Measurements from ENCODE around the gene KRTAP21-1.
"Not testable (repeated sequence)": the region's sequence is repeated elsewhere in the genome, so short reads cannot be mapped to it uniquely, and the experiment has no call there.

KRTAP21-1 gene

DNA sequence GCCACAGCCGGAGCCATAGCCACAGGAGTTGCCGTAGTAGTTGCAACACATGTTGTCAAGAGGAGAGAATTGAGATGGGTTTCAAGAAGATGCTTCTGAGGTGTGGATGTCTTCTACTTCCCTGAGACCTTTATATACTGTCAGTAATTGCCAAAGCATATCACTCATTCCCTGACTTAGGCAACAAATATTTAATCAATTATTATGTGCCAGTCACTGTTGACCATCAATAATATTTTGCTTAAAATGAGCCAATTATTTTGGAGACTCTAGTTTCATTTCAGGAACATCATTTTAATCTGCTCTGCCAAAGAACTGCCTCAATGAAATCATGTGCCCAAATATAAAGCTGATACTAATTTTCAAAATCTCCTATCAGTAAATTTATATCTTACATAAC, at the start of gene KRTAP21-1:
Gene KRTAP21-1 (minus strand): TSS at position 101 of the 400 bp plus-strand sequence. CDS start 50 bp downstream, at position 51.
- not testable (repeated sequence) for DNase-seq (ENCODE audit: low read depth)

DNA sequence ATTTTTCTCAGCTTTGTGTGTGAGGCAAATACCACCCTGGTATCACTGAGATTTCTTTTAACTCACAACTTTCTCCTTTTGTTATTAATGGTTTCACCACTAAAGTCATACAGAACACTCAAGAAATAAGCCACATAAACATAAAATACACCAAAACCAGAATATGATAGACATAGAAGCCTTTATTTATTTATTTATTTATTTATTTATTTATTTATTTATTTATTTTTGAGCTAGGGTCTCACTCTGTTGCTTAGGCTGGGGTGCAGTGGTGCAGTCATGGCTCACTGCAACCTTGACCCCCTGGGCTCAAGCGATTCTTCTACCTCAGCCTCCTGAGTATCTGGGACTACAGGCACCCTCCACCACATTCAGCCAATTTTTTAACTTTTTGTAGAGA, 45.4 kb upstream of the KRTAP21-1 start:
- no peak for DNase-seq (ENCODE audit: low read depth)

DNA sequence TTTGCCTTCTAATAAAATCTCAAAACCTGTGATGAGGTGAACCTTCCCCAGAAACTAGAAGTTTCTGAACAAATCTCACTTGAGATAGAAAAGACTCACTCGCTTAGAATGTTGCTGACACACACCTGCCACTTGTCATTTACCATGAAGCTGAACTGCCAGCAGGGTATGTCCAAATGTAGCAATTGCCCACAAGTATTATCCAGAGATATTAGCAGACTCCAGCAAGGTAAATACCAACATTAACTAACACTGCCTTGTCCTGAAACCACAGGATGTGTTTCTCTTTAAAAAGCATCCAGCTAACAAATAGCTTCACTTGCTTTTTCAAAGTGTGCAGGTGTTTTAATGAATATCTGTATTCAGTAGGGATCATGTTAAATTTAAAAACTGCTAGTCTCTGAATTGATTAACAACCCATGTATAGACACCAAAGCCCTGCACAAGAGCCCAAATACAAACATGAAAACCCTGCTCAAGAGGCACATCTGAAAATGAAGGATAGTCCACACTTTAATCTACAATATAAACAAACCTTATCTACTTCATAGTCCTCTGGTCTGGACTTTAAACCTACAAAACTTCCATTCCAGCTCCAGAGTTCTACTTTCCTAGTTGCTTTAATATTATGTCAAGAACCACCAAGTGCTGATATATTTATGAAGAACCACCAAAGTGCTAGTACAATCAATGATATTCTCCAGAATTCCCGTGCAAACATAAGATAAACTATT, 38.5 kb upstream of the KRTAP21-1 start:
- DNase-seq (ENCODE audit: low read depth): no peak

DNA sequence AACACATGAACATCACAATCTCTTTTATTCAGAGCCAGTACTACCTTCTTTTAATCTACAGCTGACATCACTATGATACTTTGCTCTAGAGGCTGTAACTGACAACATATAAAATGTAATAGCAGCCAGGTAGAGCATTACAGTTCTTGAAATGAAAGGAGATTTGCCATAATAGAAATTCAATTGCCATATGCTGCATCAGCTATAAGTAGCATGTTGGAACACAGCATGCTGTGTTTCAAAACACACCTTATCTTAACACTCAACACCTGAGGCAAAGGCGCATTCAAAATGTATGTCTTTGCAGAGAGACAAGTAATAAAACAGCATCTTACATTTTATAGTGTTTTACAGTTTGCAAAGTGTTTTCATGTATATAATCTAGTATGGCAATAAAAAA, 24.0 kb upstream of the KRTAP21-1 start:
- DNase-seq (ENCODE audit: low read depth): no peak

DNA sequence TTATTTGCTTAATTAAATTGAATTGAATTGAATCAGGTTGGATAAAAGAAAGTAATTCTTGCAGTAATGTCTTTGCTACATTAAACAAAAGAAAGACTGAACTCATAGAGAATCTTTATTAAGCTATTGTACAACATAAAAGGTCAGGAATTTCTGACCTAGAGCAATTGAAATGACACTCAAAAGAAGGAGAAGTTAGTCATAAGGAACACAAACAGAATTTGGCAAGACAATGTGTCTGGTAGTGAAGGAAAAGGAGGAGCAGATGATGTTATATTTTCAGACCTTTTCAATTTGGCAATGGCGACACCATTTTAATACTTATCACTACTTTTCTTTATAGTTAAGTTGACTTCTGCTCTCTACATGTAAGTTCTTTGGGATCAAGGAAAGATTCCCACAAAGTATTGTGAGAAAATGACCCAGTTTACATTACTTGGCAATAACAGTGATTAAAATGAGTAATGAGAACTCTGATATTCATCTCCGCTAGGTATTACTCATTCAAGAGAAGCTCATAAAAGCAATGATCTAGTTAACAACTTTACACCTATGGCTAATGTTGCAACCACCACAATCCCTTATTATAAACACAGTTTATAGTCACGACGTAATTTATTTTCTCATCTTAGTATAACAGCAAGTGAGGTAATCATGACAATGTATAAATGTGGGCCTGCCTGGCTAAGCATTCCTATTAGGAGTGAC, 14.7 kb upstream of the KRTAP21-1 start:
- DNase-seq (ENCODE audit: low read depth): no peak

DNA sequence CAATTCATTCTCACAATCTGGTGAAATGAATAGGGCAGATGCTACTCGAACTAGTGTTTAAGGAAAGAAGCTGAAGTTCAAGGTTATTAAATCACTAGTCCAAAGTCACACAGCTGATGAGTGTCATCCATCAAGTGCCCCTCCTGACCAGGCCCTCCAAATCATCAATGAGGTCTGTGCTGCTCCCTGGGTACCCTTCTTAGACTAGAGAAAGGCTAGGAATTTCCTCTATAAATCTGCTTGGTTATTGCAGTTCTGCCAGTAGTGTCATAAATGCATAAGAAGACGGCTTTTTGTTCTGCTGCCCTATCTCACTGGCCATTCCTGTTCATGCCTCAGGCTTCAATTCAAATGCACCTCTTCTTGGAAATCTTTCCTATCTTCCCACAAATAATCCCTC, 5.5 kb upstream of the KRTAP21-1 start:
- DNase-seq (ENCODE audit: low read depth): no peak

DNA sequence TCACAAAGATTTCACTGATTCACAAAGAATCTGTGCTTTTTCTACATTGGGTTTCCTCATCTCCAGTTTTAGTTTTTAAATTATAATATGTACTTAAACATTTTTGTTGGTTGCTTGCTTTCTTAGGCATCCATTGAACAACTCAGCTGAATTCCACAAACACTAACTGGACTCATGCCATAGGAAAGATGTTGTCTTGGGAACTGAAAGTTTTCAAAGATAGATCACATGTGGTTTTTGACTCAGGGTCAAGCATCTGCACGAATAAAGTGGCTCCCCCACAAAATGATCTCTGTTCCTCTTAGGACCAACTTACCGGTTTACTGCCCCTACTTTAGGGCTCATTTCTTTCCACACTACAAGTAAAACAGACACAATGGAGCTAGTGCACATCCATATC, 3.1 kb upstream of the KRTAP21-1 start:
- DNase-seq (ENCODE audit: low read depth): no peak

DNA sequence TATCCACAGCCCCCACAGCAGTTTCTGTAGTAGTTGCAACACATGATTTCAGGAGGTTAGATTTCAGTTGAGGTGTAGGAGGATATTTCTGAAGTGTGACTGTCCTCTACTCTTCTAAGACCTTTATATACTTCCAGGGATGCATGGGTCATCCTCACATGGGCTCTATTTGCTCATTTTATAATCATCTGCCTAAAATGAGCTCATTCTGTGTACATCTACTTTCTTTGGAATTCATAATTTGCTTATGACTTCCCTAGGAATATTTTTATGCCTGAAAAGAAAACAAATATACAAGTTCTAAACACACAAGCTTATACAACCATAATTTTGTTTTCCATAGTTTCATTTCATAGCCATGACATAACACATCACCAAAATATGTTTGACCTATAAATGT, 8.1 kb downstream of the KRTAP21-1 start, which contains the start of gene KRTAP21-2:
Gene KRTAP21-2 (minus strand): TSS at position 101 of the 400 bp plus-strand sequence. CDS start 57 bp downstream, at position 44.
- DNase-seq (ENCODE audit: low read depth): no peak

DNA sequence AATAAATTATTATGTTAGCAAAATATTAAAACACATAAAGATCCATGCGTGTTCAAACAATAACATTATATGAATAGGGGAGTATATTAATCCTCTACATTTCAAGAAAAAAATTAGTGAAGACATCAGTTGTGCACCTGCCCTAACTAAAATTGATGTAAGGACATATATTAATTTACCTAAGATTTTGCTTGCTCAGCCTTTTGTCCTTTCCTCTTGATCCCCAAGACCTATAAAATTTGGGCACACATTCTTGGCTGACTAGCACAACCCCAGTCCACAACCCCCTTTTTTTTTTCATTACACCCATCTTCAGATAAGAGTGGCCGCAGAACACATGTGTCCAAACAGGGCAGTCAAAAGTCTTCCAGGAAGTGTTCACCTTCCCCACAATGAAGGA, 14.8 kb downstream of the KRTAP21-1 start:
- DNase-seq (ENCODE audit: low read depth): no peak

DNA sequence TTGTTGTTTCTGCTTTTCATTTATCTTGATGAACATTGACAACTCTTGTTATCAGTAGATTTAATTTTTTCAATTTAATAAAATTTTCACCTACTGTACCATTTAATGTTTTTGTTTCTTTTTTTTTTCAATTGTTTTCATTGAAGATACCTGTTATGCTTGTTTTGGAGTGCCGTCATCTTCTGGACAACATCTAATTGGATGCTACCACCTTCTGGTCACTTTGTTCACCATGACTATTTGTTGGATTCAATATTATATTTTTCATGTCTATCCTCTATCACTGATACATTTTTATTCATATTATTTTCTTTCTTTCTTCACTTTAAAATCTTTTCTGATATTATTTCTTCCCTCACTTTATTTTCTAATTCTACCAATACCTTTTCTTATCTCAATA, 22.2 kb downstream of the KRTAP21-1 start:
- DNase-seq (ENCODE audit: low read depth): no peak

DNA sequence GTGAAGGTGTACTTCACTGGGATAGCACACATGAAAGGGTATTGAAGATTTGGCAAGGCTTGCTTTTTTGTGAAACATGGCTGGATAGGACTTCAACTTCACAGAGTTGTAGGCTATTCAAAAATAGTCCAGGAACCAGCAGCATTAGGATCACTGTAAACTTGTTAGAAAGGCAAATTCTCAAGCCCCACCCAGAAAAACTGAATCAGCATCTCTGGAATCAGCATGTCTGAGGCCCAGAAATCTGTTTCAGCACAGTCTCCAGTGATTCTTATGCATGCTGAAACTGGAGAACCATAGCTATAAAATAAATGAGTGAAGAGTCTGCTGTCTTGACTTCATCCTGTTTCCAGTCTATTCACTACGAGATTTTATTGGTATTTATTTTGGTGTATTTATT, 28.5 kb downstream of the KRTAP21-1 start:
- no peak for DNase-seq (ENCODE audit: low read depth)

DNA sequence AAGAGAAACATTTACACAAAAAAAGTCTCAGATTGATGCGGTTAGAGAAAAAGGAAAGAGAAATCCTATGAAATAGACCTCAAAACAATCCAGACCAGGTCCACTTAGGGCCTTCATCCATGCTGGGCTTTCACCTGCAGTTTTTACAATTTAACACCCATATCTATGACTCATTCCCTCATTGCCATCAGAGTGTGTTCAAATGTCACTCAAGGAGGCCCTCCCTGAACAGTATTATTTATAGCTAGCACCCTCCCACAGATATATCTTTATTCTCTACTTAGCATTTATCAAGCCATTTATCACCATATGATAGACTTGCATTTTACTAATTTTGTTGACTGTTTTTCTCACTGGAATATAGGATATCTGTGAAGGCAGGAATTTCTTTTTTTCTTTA, 35.8 kb downstream of the KRTAP21-1 start:
- no peak for DNase-seq (ENCODE audit: low read depth)

DNA sequence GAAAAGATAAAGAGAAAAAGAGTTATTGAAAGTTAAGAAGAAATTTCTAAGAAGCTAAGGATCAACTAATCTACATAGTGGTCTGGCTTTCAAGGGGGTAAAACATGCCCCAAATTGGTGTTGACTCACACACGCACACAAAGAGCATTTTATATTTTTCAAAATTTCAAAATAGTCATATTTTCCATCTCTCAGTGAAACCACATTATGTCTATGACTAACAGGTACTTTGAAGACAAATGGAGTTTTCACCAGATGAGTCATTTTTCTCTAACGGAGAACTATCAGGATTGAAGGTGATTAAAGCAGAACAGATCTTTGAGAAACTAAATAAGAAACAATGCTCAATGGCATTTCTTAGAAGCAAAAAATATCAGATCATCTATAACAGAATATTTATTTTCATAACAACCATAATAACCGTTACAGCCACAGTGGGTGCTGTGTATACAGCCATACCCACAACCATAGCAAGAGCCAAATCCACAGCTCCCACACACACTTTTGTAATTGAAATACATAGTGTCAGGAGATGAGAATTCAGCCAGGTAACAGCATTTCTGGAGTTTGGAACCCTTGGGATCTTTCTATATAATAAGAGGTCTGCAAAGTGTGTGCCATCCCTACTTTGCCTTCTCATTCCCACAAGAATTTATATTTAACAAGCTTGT, 36.9 kb downstream of the KRTAP21-1 start, which contains the start of gene KRTAP21-3:
Gene KRTAP21-3 (minus strand): TSS at position 539 of the 671 bp plus-strand sequence. CDS start 18 bp downstream, at position 521.
- no peak for DNase-seq (ENCODE audit: low read depth)

DNA sequence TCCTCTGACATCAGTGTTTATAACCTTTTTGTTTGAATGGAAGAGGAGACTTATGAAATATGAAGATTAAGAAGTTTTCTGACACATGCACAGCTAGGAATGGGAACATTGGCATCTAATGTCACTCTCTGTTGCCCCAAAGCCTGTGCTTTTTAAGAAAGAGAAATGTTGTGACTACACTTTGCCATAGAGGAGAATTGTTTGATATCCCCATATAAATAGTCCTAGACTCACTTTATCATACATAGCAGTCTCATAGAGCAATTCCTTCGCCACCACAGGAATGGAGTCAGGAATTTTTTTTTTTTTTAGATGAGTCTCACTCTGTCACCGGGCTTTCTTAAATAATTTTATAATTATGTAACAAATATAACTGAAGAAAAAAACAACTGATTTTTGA, 38.1 kb downstream of the KRTAP21-1 start:
- DNase-seq (ENCODE audit: low read depth): no peak

DNA sequence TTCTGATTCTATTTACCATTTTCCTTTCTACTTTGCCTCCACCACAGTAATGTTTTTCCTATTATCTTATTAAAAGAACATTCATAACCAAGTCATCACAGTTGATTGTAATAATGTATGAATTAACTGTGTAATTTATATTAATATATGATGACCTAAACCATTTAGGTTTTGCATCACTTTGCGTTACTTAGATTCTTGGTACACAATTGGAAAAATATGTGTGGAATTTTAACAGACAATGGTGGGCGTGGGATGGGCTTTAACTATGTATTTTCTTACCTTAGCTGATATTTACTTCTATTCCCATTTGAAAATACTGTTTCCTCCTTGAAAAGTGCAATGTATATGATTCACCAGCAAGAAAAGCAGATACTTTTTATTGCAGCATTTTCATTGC, 40.3 kb downstream of the KRTAP21-1 start:
- no peak for DNase-seq (ENCODE audit: low read depth)

DNA sequence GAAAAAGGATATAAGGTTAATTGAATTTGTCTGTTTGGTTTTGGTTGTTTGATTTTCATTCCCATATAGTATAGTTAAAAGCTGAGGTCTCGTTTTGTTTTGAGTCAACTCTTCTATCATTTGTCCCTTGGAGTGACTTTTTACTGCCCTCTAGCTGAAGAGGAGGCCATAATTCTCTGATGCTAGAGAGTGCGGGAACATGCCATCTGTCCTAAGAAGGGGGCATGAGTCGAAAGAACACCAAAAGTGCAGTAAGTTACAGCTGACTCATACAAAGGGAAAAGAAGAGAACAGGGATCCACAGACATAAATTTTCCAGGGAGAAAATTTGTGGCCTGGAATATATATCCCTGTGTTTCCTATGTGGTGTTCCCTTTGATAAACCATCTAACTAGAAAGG, 40.8 kb downstream of the KRTAP21-1 start:
- no peak for DNase-seq (ENCODE audit: low read depth)

DNA sequence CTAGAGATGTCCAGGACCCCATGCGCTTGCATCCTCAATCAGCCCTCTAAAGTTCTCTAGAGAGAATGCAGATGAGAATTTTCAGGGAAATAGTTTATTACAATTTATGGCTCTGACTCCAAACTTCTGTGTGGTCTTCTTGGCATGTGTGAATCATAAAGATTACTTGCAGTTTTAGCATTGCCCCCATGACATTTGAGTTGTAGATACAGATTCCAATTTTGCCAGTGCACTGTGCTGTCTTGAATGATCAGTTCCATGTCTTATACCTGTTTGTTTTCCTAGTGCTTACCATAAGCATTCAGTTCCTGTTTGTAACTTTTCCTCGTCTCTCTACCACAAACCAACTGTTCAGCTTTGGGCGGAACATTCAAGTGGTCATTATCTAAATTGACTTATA, 41.5 kb downstream of the KRTAP21-1 start:
- no peak for DNase-seq (ENCODE audit: low read depth)

DNA sequence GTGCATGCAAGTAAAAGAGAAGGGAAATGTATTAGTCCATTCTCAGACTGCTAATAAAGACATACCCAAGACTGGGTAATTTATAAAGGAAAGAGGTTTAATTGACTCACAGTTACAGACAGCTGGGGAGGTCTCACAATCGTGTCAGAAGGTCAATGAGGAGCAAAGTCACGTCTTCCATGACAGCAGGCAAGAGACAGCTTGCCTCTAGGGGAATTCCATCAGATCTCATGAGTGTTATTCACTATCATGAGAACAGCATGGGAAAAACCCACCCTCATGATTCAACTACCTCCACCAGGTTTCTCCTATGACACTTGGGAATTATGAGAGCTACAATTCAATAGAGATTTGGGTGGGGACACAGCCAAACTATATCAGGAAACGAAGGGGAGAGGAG, 44.7 kb downstream of the KRTAP21-1 start:
- no peak for DNase-seq (ENCODE audit: low read depth)

DNA sequence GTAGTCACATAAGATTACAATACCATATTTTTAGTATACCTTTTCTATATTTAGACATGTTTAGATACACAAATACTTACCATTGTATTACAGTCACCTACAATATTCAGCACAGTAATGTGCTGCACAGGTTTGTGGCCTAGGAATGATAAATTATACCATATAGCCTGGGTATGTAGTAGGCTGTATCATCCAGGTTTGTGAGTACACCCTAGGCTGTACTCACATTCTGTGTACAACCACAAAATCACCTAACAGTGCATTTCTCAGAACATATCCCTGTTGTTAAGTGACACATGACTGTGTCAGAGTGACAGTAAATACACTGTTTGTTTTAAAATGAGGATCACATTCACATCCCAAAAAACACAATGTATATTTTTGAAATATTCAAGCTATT, 47.8 kb downstream of the KRTAP21-1 start:
- DNase-seq (ENCODE audit: low read depth): no peak
